HG02885 (cell line): ENCODE results near the gene ZNF618.

Experiments used
- ATAC-seq: cut with Tn5 transposase; IDR thresholded peaks from one replicate; pipeline ENCODE4 v1.9.1; 2021; ENCODE audit warnings: mild to moderate bottlenecking; ENCODE audit not compliant: unreplicated experiment, poor library complexity

The ZNF618 gene

DNA sequence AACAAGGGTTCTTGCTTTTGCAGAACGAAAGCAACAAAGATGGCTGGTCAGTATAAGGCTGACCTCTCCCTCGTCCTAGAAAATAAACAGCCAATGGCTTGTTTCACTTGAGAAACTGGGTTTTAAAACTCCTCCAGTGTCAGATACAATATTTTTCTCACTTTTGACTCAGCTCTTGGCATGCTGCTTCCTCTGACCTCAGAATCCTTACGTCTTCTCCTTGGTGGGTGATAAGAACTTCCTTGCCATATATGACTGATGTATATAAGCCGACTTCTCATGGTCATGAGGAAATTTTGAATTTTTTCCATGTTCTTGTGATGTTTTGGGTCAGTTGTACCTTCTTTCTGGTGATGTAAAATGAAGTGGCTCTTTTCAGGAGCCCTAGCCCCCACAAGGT, 3.8 kb downstream of the ZNF618 start:
- ATAC-seq, result no peak

- ATAC-seq, result no peak
These were observed 6.1 kb downstream of the ZNF618 start for GRCh38 chr9:113882181-113882580.

DNA sequence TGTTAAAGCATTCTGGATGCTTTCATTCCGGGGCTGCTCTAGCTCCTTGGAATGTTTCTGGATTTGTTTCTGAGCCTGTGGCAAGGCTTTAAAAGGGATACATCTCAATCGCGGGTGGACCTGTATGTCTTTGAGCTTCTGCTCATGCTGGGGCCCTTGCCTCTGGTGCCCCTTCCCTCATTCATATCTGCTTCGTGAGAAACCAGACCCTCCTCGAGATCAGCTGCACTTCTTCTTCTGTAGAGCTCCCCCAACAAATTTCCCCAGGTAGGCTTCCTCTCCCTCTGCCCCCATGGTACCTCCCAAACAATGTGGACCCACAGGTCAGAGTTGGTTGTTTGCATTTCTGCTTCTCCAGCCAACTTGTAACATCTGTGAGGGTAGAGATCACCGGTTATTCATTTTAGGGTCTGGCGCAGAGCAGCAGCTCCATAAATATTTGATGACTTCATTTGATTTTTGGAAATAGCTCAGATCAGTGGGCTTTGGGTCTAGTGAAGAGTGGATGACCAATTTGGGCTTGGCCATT, 6.6 kb downstream of the ZNF618 start:
- ATAC-seq, result no peak

DNA sequence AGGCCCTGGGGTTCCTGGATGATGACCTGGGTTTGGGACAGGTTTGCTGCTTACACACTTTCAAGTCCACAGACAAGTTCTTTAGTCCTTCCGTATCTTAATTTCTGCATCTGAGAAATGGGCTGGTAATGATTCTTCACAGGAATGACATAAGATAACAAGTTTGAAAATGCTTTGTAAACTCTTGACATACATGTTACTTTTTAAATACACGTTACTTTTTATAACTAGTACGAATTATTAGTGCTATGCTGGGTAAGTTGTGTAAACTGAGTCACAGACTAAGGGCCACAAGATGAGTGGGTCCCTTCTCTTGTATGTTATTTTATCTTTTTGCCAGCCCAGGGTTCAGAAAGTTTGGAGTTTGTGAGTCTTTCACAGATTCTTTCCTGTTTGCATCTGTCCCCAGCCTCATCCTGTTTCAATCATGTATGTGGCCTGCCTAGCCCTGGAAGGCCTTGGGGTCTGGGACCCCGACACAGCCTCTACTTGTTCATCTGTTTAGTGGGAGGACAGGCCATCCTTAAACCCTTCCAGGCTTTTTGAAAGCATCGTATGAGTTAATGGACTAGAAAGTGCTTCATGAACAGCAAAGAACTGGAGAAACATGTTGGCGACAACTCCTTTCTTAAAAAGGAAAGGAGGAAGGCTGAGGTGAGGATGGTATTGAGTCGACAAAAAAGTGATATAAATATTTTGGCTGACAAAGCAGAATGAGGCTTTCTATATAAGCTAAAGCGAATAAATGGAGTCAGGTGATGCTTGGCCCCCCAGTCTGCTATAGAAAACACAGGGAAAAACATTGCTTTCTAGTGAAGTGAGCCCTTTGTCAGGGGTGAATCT, 9.3 kb downstream of the ZNF618 start:
- ATAC-seq, result no peak

DNA sequence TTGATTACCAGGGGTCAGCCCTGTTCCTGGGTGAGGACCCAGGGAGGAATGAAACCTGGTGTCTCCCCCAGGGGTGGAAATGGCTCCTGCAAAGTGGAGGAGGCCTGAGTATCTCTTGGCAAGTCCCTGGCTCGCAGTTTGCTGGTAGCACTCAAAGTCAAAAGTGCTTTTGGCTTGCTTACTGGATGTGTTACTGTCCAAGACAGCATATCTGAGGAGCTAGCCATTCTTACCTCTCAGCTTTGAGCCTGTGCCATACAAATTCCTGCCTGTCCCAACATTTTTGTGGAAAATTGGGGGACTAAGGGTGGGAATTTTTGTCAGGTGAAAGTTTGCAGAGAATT, 9.9 kb downstream of the ZNF618 start:
- no peak for ATAC-seq

- no peak for ATAC-seq
These were observed 10.4 kb downstream of the ZNF618 start for GRCh38 chr9:113886466-113886865.

GRCh38 chr9:113886933-113887332, 10.8 kb downstream of the ZNF618 start:
- ATAC-seq, result no peak

DNA sequence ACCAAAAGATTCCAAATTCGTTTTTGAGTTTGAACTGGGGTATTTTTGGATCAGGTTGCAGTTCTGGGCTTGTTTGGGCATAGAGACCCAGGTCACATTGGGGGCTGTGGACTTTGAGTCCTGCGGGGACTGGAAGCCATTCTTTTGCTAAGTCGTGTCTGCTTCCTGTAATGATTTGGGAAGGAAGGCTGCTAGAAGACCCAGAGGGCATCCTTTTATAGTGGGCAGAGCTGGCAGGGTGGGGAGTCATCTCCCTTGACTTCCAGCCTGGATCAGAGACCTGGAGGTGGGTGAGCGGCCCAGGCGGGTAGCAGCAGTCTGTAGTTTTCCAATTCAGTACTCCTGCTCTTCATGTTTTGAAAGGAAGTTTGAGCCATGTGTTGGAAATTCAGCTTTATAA, 11.3 kb downstream of the ZNF618 start:
- no peak for ATAC-seq

DNA sequence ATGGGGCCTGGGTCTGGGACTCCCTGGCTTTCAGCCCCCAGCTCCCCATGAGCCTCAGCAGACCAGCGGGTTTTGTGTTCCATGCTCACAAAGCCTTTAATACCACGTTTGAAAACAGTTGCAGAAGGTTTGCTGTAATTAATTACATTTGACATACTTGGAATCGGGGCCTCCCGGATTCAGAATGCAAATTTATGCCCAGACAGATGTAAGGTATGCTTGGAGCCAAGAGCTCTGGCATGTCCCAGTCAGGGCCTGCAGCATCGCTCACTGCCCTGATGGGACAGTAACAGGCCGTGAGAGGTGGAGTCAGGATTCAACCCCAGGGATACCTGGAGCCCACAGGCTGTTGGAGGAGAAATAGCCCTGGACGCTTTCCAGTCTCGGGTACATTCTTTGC, 12.2 kb downstream of the ZNF618 start:
- ATAC-seq, result no peak

GRCh38 chr9:113888976-113889375, 12.9 kb downstream of the ZNF618 start:
- no peak for ATAC-seq

DNA sequence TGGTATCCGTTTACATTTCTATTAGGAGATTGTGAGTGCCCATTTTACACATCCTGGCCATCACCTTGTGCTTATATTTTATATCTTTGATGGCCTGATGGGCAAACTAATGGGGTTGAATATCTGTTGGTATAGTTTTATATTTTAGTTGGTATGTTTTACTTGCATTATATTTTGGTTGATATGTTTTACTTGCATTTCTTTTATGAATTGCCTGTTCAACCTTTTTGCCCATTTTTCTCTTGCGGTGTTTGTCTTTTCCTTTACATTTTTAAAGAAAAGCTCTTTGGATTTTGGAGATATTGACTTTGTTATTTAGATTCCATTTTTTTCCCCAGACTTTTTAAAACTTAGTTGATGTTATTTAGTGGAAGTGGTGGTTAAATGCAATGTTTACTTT, 14.6 kb downstream of the ZNF618 start:
- no peak for ATAC-seq

GRCh38 chr9:113892861-113893491, 16.9 kb downstream of the ZNF618 start:
- no peak for ATAC-seq

- ATAC-seq, result no peak
These were observed 18.1 kb downstream of the ZNF618 start for GRCh38 chr9:113894166-113894565.

- no peak for ATAC-seq
These were observed 19.4 kb downstream of the ZNF618 start for GRCh38 chr9:113895526-113895925.

DNA sequence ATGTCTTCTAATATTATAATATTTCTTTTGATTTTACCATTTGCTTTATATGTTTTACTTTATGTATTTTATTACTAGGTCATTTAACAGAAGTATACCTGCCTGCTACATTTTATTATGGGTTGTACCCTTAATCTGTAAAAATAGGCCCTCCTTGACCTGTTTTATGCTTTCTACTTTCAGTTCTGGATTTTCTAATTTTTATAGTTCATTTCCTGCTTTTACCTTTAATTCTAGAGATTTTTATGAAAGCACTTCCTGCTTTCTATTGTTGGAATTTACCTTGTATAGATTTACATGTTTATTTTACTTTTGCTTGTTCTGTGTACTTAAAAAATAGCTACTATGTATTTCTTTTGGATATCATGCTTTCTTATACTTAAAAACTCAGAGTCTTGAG, 20.6 kb downstream of the ZNF618 start:
- ATAC-seq, result no peak

DNA sequence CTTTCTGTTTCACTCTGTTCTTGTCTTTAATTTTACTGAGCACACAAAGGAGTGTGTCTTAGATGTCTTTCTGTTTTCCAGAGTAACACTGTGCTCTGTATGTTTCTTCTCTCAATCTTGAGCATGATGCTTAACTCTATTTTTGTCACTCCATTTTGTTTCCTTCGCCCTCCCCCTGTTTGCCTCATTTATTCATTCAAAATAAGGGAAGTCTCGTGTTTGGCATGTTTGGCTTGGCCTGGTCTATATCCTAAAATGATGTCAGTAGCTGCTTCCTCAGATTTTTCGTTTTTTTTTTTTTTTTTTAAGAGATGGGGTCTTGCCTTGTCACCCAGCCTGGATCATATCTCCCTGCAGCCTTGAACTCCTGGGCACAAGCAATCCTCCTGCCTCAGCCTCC, 22.0 kb downstream of the ZNF618 start:
- ATAC-seq, result no peak

- no peak for ATAC-seq
These were observed 22.5 kb downstream of the ZNF618 start for GRCh38 chr9:113898596-113898995.

DNA sequence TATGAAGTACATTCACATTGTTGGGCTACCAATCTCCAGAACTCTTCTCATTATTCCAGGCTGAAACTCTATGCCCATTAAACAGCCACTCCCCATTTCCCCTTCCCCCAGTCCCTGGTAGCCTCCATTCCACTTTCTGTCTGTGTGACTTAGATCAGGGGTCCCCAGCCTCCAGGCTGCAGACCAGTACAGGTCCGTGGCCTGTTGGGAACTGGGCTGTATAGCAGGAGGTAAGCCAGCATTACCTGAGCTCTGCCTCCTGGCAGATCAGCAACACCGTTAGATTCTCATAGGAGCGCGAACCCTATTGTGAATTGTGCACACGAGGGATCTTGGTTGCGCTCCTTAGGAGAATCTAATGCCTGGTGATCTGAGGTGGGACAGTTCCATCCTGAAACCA, 23.1 kb downstream of the ZNF618 start:
- ATAC-seq, result no peak

DNA sequence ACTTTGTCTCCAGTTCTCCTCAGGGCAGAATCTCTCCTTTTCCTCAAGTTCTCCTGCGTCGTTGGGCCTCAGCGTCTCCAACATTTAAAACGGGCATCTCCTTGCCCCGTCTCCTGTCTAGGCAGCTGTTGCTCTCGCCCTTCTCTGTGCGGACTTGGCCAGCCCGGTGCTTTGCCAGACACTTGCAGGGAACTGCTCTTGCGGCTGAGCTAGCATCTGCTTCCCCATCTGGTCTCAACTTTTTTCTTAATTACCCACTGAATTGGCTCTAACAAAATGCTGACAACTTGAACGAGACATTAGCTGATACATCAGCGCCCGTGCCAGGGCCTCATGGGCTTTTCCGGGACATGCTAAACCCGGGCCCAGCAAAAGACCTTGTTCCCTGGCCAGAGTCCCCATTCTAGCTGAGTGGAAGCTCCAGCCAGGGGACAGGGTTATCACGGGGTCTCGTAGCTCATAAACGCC, 25.1 kb downstream of the ZNF618 start:
- ATAC-seq, result no peak

- ATAC-seq, result no peak
These were observed 27.5 kb downstream of the ZNF618 start for GRCh38 chr9:113903514-113904077.

DNA sequence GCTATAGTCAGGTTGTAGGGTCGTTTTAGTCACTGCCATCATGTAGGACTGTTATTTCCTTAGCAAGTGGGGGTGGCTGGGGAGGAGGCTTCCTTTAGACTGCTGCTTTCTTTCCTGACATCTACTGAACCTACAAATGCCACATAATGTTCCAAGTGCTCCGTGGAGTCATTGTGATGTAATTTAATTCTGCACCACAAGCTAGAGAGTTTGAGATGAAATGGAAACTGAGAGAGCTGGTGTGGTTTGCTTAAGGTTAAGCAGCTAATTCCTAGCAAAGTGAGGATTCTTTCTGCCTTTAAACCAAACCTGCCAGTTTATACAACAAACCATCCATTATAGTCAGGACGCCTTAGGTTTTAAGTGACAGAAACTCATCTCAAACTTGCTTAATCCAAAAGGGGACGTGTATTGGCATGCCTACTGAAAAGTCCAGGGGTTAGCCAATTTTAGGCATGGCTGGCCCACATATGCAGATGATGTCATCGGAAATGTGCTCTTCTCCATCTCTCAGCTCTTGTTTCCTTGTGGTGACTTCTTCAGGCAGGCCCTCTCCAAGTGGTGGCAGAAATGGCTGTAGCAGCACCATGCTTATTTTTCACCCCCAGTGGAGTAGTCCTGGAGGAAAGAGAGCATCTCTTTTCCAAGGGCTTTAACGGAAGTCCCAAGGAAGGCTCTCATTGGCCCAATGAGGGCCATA, 30.5 kb downstream of the ZNF618 start:
- no peak for ATAC-seq
